Activated CD8-positive, alpha-beta memory T cell treated with anti-CD3 and anti-CD28 coated beads for 4 hours (primary cell): ENCODE results near the gene SPC25.

Experiments
- DNase-seq, 2 donors: peaks; one replicate each; pipeline ENCODE4 v3.0.0-alpha.2; 2020; ENCODE audit warnings: low read depth in 2 of 2

The SPC25 gene

GRCh38 chr2:168843253-168843652 is 47.0 kb downstream of the SPC25 start:
- no peak for DNase-seq

GRCh38 chr2:168841445-168841844 is 48.8 kb downstream of the SPC25 start:
- no peak for DNase-seq

- DNase-seq: no peak
Measured at GRCh38 chr2:168835969-168836368, 54.3 kb downstream of the SPC25 start.

GRCh38 chr2:168831662-168832061 is 58.6 kb downstream of the SPC25 start:
- DNase-seq: no peak

- DNase-seq: no peak
Measured at GRCh38 chr2:168830958-168831357, 59.3 kb downstream of the SPC25 start.

GRCh38 chr2:168825126-168825525 is 65.1 kb downstream of the SPC25 start:
- DNase-seq: no peak

GRCh38 chr2:168821992-168822391 is 68.2 kb downstream of the SPC25 start:
- DNase-seq: no peak

- no peak for DNase-seq
Measured at GRCh38 chr2:168821577-168821976, 68.7 kb downstream of the SPC25 start.
